ENCODE results near the gene TRIM6.

GRCh38 chr11:5608808-5609207 lies 12.4 kb downstream of the TRIM6 start:
- TF ChIP-seq TAF1 (IDR thresholded peaks at IDR 0.05; ENCODE audit: low read depth, low read length) = no peak
- no peak for TF ChIP-seq POLR2AphosphoS5 (IDR thresholded peaks at IDR 0.05; ENCODE audit: low read depth, low read length)
- TF ChIP-seq POLR2A (IDR thresholded peaks at IDR 0.05; ENCODE audit: low read depth, low read length) = no peak
- TF ChIP-seq SPI1 (IDR thresholded peaks at IDR 0.05; ENCODE audit: low read depth, low read length) = no peak
